ENCODE results near the gene L3MBTL2.

L3MBTL2 gene

GRCh38 chr22:41242396-41243117 lies 37.4 kb downstream of the L3MBTL2 start:
- Histone ChIP-seq H2BK120ac (ENCODE audit: low read depth, low read length) (no peak overlapping the region), H3K79me1 (replicated peaks; ENCODE audit: low read length, poor library complexity, severe bottlenecking) (peaks cover 12% of the 10 kb centered on the region), H4K8ac (ENCODE audit: low read length) (no peak overlapping the region), H3K4me1 (ENCODE audit: control insufficient read depth, insufficient read depth, low read depth, low read length) (peaks cover 32% of the 10 kb centered on the region), H3K27ac (ENCODE audit: low read length, poor library complexity, severe bottlenecking) (no peak overlapping the region), H2BK12ac (ENCODE audit: low read length in 2 of 2) (no peak overlapping the region), H2AK5ac (ENCODE audit: low read length, severe bottlenecking) (no peak overlapping the region), H3K9ac (ENCODE audit: low read length) (no peak overlapping the region), H3K4me2 (ENCODE audit: low read length, poor library complexity, severe bottlenecking) (no peak overlapping the region), H3K23ac (ENCODE audit: low read length in 2 of 2) (no peak overlapping the region), H2AFZ (ENCODE audit: low read depth, low read length) (no peak overlapping the region), H3K14ac (ENCODE audit: low read length in 2 of 2) (no peak overlapping the region), H3K27me3 (ENCODE audit: control insufficient read depth in 1 of 2, insufficient read depth in 1 of 2, low read length in 2 of 2) (no peaks in the 10 kb centered on the region), H3K4ac (ENCODE audit: low read depth in 1 of 2, low read length in 2 of 2) (no peak overlapping the region), H3K18ac (ENCODE audit: low read depth in 1 of 2, low read length in 2 of 2) (no peak overlapping the region), H3K36me3 (ENCODE audit: control insufficient read depth in 1 of 2, insufficient read depth in 2 of 2, low read depth in 1 of 2, low read length in 2 of 2) (peaks cover 25 to 28% of the 10 kb centered on the region in 2 experiments), H3K9me3 (ENCODE audit: control insufficient read depth, low read length) (no peaks in the 10 kb centered on the region), H3K4me3 (ENCODE audit: insufficient read depth in 1 of 2, low read depth in 1 of 2, low read length in 2 of 2) (no peak overlapping the region), H2BK15ac (ENCODE audit: low read depth, poor library complexity, severe bottlenecking) (no peak overlapping the region), H4K91ac (ENCODE audit: low read length) (no peak overlapping the region), H2BK5ac (ENCODE audit: low read depth, low read length, poor library complexity, severe bottlenecking) (no peak overlapping the region)
- peak; percentile 17 for DNase-seq
- WGBS = 90% methylated on average over 18 of the region's 18 CpGs

DNA sequence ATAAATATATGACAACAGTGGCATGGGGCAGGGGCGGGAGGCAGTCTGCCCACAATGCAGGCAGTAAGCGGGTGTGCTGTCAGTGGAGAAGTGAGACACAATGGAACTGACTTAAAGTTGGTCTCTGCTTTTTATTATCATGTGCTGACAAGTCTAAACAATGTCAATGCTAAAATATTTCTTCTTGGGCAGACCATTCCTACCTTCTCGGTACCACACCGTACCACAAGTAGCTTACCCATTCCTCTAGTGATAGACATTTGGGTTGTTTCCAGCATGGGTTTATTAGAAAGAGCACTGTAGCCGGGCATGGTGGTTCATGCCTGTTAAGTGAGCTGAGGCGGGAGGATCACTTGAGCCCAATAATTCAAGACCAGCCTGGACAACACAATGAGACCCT lies 38.2 kb downstream of the L3MBTL2 start:
- no peak overlapping the region for H2BK12ac ChIP-seq (ENCODE audit: low read length in 2 of 2)
- no peak overlapping the region for H3K14ac ChIP-seq (ENCODE audit: low read length in 2 of 2)
- H3K9ac ChIP-seq (ENCODE audit: low read length) = no peak overlapping the region
- H2AFZ ChIP-seq (ENCODE audit: low read depth, low read length) = no peak overlapping the region
- no peaks in the 10 kb centered on the region for H3K27me3 ChIP-seq (ENCODE audit: control insufficient read depth in 1 of 2, insufficient read depth in 1 of 2, low read length in 2 of 2)
- H2BK5ac ChIP-seq (ENCODE audit: low read depth, low read length, poor library complexity, severe bottlenecking) = no peak overlapping the region
- no peak for DNase-seq
- no peaks in the 10 kb centered on the region for H3K9me3 ChIP-seq (ENCODE audit: control insufficient read depth, low read length)
- no peak overlapping the region for H2BK120ac ChIP-seq (ENCODE audit: low read depth, low read length)
- H2BK15ac ChIP-seq (ENCODE audit: low read depth, poor library complexity, severe bottlenecking) = no peak overlapping the region
- H3K79me1 ChIP-seq (replicated peaks; ENCODE audit: low read length, poor library complexity, severe bottlenecking) = peaks cover 11% of the 10 kb centered on the region
- H4K8ac ChIP-seq (ENCODE audit: low read length) = no peak overlapping the region
- H3K4me3 ChIP-seq (ENCODE audit: insufficient read depth in 1 of 2, low read depth in 1 of 2, low read length in 2 of 2) = no peak overlapping the region
- H3K27ac ChIP-seq (ENCODE audit: low read length, poor library complexity, severe bottlenecking) = no peak overlapping the region
- H2AK5ac ChIP-seq (ENCODE audit: low read length, severe bottlenecking) = no peak overlapping the region
- no peak overlapping the region for H3K4ac ChIP-seq (ENCODE audit: low read depth in 1 of 2, low read length in 2 of 2)
- no peak overlapping the region for H3K23ac ChIP-seq (ENCODE audit: low read length in 2 of 2)
- 90% methylated on average over 6 of the region's 6 CpGs for WGBS
- no peak overlapping the region for H4K91ac ChIP-seq (ENCODE audit: low read length)
- peaks cover 33 to 34% of the 10 kb centered on the region in 2 experiments for H3K36me3 ChIP-seq (ENCODE audit: control insufficient read depth in 1 of 2, insufficient read depth in 2 of 2, low read depth in 1 of 2, low read length in 2 of 2)
- H3K18ac ChIP-seq (ENCODE audit: low read depth in 1 of 2, low read length in 2 of 2) = no peak overlapping the region
- peaks cover 32% of the 10 kb centered on the region for H3K4me1 ChIP-seq (ENCODE audit: control insufficient read depth, insufficient read depth, low read depth, low read length)
- H3K4me2 ChIP-seq (ENCODE audit: low read length, poor library complexity, severe bottlenecking) = no peak overlapping the region

GRCh38 chr22:41245917-41246499 lies 40.9 kb downstream of the L3MBTL2 start:
- Histone ChIP-seq H2AFZ (ENCODE audit: low read depth, low read length) (no peak overlapping the region), H3K18ac (ENCODE audit: low read depth in 1 of 2, low read length in 2 of 2) (no peak overlapping the region)

GRCh38 chr22:41247703-41248102 lies 42.6 kb downstream of the L3MBTL2 start:
- Histone ChIP-seq H3K23ac (ENCODE audit: low read length in 2 of 2) (no peak overlapping the region), H3K9ac (ENCODE audit: low read length) (no peak overlapping the region), H2BK15ac (ENCODE audit: low read depth, poor library complexity, severe bottlenecking) (no peak overlapping the region), H2AK5ac (ENCODE audit: low read length, severe bottlenecking) (no peak overlapping the region), H3K4me3 (ENCODE audit: insufficient read depth in 1 of 2, low read depth in 1 of 2, low read length in 2 of 2) (no peak overlapping the region), H4K91ac (ENCODE audit: low read length) (no peak overlapping the region), H3K9me3 (ENCODE audit: control insufficient read depth, low read length) (no peaks in the 10 kb centered on the region), H3K18ac (ENCODE audit: low read depth in 1 of 2, low read length in 2 of 2) (no peak overlapping the region), H4K8ac (ENCODE audit: low read length) (no peak overlapping the region), H3K27me3 (ENCODE audit: control insufficient read depth in 1 of 2, insufficient read depth in 1 of 2, low read length in 2 of 2) (no peaks in the 10 kb centered on the region), H3K4me1 (ENCODE audit: control insufficient read depth, insufficient read depth, low read depth, low read length) (peaks cover 20% of the 10 kb centered on the region), H3K27ac (ENCODE audit: low read length, poor library complexity, severe bottlenecking) (peak overlapping the region; percentile 63), H2BK120ac (ENCODE audit: low read depth, low read length) (no peak overlapping the region), H2BK5ac (ENCODE audit: low read depth, low read length, poor library complexity, severe bottlenecking) (no peak overlapping the region), H2AFZ (ENCODE audit: low read depth, low read length) (no peak overlapping the region), H3K36me3 (ENCODE audit: control insufficient read depth in 1 of 2, insufficient read depth in 2 of 2, low read depth in 1 of 2, low read length in 2 of 2) (peaks cover 69 to 73% of the 10 kb centered on the region in 2 experiments), H3K14ac (ENCODE audit: low read length in 2 of 2) (no peak overlapping the region), H3K4me2 (ENCODE audit: low read length, poor library complexity, severe bottlenecking) (no peak overlapping the region), H3K4ac (ENCODE audit: low read depth in 1 of 2, low read length in 2 of 2) (no peak overlapping the region), H2BK12ac (ENCODE audit: low read length in 2 of 2) (no peak overlapping the region), H3K79me1 (replicated peaks; ENCODE audit: low read length, poor library complexity, severe bottlenecking) (peaks cover 27% of the 10 kb centered on the region)
- 97% methylated on average over 7 of the region's 7 CpGs for WGBS
- DNase-seq = no peak

More at GRCh38 chr22:41245917-41246499, 40.9 kb downstream of the L3MBTL2 start:
- no peak overlapping the region for H3K9ac ChIP-seq (ENCODE audit: low read length)
- peaks cover 24% of the 10 kb centered on the region for H3K79me1 ChIP-seq (replicated peaks; ENCODE audit: low read length, poor library complexity, severe bottlenecking)
- 88% methylated on average over 21 of the region's 21 CpGs for WGBS
- H3K23ac ChIP-seq (ENCODE audit: low read length in 2 of 2) = no peak overlapping the region
- H2BK12ac ChIP-seq (ENCODE audit: low read length in 2 of 2) = no peak overlapping the region
- no peak overlapping the region for H2BK15ac ChIP-seq (ENCODE audit: low read depth, poor library complexity, severe bottlenecking)
- no peak overlapping the region for H3K4me2 ChIP-seq (ENCODE audit: low read length, poor library complexity, severe bottlenecking)
- H2BK5ac ChIP-seq (ENCODE audit: low read depth, low read length, poor library complexity, severe bottlenecking) = no peak overlapping the region
- H4K8ac ChIP-seq (ENCODE audit: low read length) = no peak overlapping the region
- H2AK5ac ChIP-seq (ENCODE audit: low read length, severe bottlenecking) = no peak overlapping the region
- no peak overlapping the region for H2BK120ac ChIP-seq (ENCODE audit: low read depth, low read length)
- DNase-seq = no peak
- no peak overlapping the region for H3K27ac ChIP-seq (ENCODE audit: low read length, poor library complexity, severe bottlenecking)
- H3K4me1 ChIP-seq (ENCODE audit: control insufficient read depth, insufficient read depth, low read depth, low read length) = peaks cover 21% of the 10 kb centered on the region
- no peaks in the 10 kb centered on the region for H3K27me3 ChIP-seq (ENCODE audit: control insufficient read depth in 1 of 2, insufficient read depth in 1 of 2, low read length in 2 of 2)
- no peak overlapping the region for H3K4ac ChIP-seq (ENCODE audit: low read depth in 1 of 2, low read length in 2 of 2)
- H3K36me3 ChIP-seq (ENCODE audit: control insufficient read depth in 1 of 2, insufficient read depth in 2 of 2, low read depth in 1 of 2, low read length in 2 of 2) = peaks cover 59% of the 10 kb centered on the region in 2 experiments
- H3K14ac ChIP-seq (ENCODE audit: low read length in 2 of 2) = no peak overlapping the region
- no peak overlapping the region for H4K91ac ChIP-seq (ENCODE audit: low read length)
- H3K9me3 ChIP-seq (ENCODE audit: control insufficient read depth, low read length) = no peaks in the 10 kb centered on the region
- no peak overlapping the region for H3K4me3 ChIP-seq (ENCODE audit: insufficient read depth in 1 of 2, low read depth in 1 of 2, low read length in 2 of 2)
